BE2C (cell line): ENCODE measurements around the gene EP300.

ENCODE experiments used
- DNase-seq: peaks from one replicate; pipeline ENCODE4 v3.0.0-alpha.2; 2020
- H3K27me3 ChIP-seq: fragments of 250-450 bp; sonication (Bioruptor Pico); 2 replicates; pipeline ENCODE4 v1.5.1; 2020; ENCODE audit warnings: mild to moderate bottlenecking
- H3K36me3 ChIP-seq: fragments of 250-450 bp; sonication (Bioruptor Pico); 2 replicates; pipeline ENCODE4 v1.5.1; 2020; ENCODE audit warnings: mild to moderate bottlenecking
- H3K4me1 ChIP-seq: fragments of 250-450 bp; sonication (Bioruptor Pico); 2 replicates; pipeline ENCODE4 v1.5.1; 2020
- H3K4me3 ChIP-seq: 2 replicates; pipeline ENCODE4 v1.5.1; 2011; ENCODE audit warnings: low read depth, low read length
- H3K9me3 ChIP-seq: fragments of 250-450 bp; sonication (Bioruptor Pico); 2 replicates; pipeline ENCODE4 v1.5.1; 2020
- CTCF ChIP-seq: IDR thresholded peaks from 2 replicates; pipeline ENCODE4 v1.5.1; 2012; ENCODE audit warnings: mild to moderate bottlenecking, low read depth, low read length

EP300 gene

GRCh38 chr22:41078931-41079330, 13.5 kb upstream of the EP300 start:
- DNase-seq, result no peak
- H3K27me3 ChIP-seq, result no peaks in the 10 kb centered on the region
- H3K4me1 ChIP-seq, result no peaks in the 10 kb centered on the region
- no peak overlapping the region for H3K4me3 ChIP-seq
- no peaks in the 10 kb centered on the region for H3K36me3 ChIP-seq
- TF ChIP-seq CTCF, result no peak
- H3K9me3 ChIP-seq, result no peaks in the 10 kb centered on the region

GRCh38 chr22:41085842-41086241, 6.5 kb upstream of the EP300 start:
- H3K4me3 ChIP-seq, result no peak overlapping the region
- no peak for TF ChIP-seq CTCF
- no peak for DNase-seq
- no peaks in the 10 kb centered on the region for H3K27me3 ChIP-seq
- no peaks in the 10 kb centered on the region for H3K9me3 ChIP-seq
- H3K36me3 ChIP-seq, result no peaks in the 10 kb centered on the region
- no peaks in the 10 kb centered on the region for H3K4me1 ChIP-seq

- no peaks in the 10 kb centered on the region for H3K4me1 ChIP-seq
- H3K9me3 ChIP-seq, result no peaks in the 10 kb centered on the region
- no peaks in the 10 kb centered on the region for H3K27me3 ChIP-seq
- peak overlapping the region; percentile 96 for H3K4me3 ChIP-seq
- peaks cover 3% of the 10 kb centered on the region for H3K36me3 ChIP-seq
- no peak for TF ChIP-seq CTCF
- DNase-seq, result peak; percentile 99
Observed at GRCh38 chr22:41091132-41092022, 1.0 kb upstream of the EP300 start.

- Histone ChIP-seq H3K27me3 (no peaks in the 10 kb centered on the region), H3K9me3 (no peaks in the 10 kb centered on the region), H3K4me3 (peak overlapping the region; percentile 96), H3K4me1 (no peaks in the 10 kb centered on the region), H3K36me3 (peaks cover 3% of the 10 kb centered on the region)
- peak; percentile 49 for DNase-seq
- no peak for TF ChIP-seq CTCF
Observed at GRCh38 chr22:41092847-41093411, 537 bp downstream of the EP300 start.

GRCh38 chr22:41094041-41094593, 1.7 kb downstream of the EP300 start:
- Histone ChIP-seq H3K36me3 (peaks cover 11% of the 10 kb centered on the region), H3K27me3 (no peaks in the 10 kb centered on the region), H3K4me1 (no peaks in the 10 kb centered on the region), H3K4me3 (peak overlapping the region; percentile 96), H3K9me3 (no peaks in the 10 kb centered on the region)
- TF ChIP-seq CTCF, result no peak
- no peak for DNase-seq

- H3K27me3 ChIP-seq, result no peaks in the 10 kb centered on the region
- no peaks in the 10 kb centered on the region for H3K4me1 ChIP-seq
- H3K9me3 ChIP-seq, result no peaks in the 10 kb centered on the region
- TF ChIP-seq CTCF, result no peak
- no peak for DNase-seq
- no peak overlapping the region for H3K4me3 ChIP-seq
- H3K36me3 ChIP-seq, result peaks cover 20% of the 10 kb centered on the region
Observed at GRCh38 chr22:41096391-41096790, 4.0 kb downstream of the EP300 start.
